ENCODE results near the gene FAAP100. TPM values are rescaled to one million over a fixed set of nuclear protein-coding genes. Genes with fewer than 3 reads are reported as not detected.
A peak's percentile ranks its signal among the peaks of the same experiment; 100 is the strongest.
"Not testable (repeated sequence)": the region's sequence is repeated elsewhere in the genome, so short reads cannot be mapped to it uniquely, and the experiment has no call there.

Gene FAAP100
- total RNA-seq, 1 donor from 2014 or later: 39.8 TPM

GRCh38 chr17:81533339-81534141 lies 18.6 kb downstream of the FAAP100 start:
- Mint-ChIP-seq H3K4me3 (ENCODE audit: unreplicated experiment) (no peak overlapping the region), H3K36me3 (ENCODE audit: low read depth) (peaks cover 2% of the 10 kb centered on the region), H3K27me3 (ENCODE audit: low read depth) (no peaks in the 10 kb centered on the region), H3K27ac (ENCODE audit: unreplicated experiment) (peak overlapping the region; percentile 4), H3K9me3 (ENCODE audit: low read depth) (no peaks in the 10 kb centered on the region), H3K4me1 (ENCODE audit: low read depth) (peaks cover 7% of the 10 kb centered on the region)
- no peak for DNase-seq (ENCODE audit: low spot score)
- TF ChIP-seq, protein P1, sequence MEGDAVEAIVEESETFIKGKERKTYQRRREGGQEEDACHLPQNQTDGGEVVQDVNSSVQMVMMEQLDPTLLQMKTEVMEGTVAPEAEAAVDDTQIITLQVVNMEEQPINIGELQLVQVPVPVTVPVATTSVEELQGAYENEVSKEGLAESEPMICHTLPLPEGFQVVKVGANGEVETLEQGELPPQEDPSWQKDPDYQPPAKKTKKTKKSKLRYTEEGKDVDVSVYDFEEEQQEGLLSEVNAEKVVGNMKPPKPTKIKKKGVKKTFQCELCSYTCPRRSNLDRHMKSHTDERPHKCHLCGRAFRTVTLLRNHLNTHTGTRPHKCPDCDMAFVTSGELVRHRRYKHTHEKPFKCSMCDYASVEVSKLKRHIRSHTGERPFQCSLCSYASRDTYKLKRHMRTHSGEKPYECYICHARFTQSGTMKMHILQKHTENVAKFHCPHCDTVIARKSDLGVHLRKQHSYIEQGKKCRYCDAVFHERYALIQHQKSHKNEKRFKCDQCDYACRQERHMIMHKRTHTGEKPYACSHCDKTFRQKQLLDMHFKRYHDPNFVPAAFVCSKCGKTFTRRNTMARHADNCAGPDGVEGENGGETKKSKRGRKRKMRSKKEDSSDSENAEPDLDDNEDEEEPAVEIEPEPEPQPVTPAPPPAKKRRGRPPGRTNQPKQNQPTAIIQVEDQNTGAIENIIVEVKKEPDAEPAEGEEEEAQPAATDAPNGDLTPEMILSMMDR (IDR thresholded peaks at IDR 0.05): no peak

DNA sequence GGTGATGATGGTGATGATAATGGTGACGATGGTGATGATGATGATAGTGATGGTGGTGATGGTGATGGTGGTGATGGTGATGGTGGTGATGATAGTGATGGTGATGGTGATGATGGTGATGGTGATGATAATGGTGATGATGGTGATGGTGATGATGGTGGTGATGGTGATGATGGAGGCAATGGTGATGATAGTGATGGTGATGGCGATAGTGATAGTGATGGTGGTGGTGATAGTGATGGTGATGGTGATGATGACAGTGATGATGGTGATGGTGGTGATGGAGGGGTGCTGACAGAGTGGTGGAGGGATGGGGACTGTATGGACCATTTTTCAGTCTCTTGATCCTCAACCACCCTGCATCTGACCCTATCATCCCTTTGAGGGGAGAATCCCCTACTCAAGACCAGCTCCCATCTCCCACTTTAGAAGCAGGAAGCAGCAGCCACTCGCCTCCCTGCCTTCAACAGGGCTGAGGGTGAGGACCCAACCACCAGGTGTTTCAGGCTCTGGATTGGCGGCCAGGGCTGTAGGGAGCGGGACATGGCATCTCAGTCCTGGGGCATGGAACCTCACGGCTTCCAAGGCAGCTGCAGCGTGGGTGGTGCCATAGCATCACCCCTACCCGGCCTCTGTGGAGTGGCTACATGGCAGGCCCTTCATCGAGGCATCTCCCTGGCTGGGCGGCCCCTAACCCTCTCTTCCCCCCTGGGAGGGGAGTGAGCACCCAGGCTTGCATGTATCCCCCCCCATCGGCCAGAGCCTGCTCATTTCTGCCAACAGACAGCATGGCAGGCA lies 19.5 kb downstream of the FAAP100 start:
- H3K36me3 Mint-ChIP-seq (ENCODE audit: low read depth): no peaks in the 10 kb centered on the region
- no peak for DNase-seq (ENCODE audit: low spot score)
- no peaks in the 10 kb centered on the region for H3K9me3 Mint-ChIP-seq (ENCODE audit: low read depth)
- H3K4me1 Mint-ChIP-seq (ENCODE audit: low read depth): peaks cover 6% of the 10 kb centered on the region
- H3K27me3 Mint-ChIP-seq (ENCODE audit: low read depth): no peaks in the 10 kb centered on the region
- no peak overlapping the region for H3K27ac Mint-ChIP-seq (ENCODE audit: unreplicated experiment)
- TF ChIP-seq, protein P1 (IDR thresholded peaks at IDR 0.05): no peak
- H3K4me3 Mint-ChIP-seq (ENCODE audit: unreplicated experiment): no peak overlapping the region

DNA sequence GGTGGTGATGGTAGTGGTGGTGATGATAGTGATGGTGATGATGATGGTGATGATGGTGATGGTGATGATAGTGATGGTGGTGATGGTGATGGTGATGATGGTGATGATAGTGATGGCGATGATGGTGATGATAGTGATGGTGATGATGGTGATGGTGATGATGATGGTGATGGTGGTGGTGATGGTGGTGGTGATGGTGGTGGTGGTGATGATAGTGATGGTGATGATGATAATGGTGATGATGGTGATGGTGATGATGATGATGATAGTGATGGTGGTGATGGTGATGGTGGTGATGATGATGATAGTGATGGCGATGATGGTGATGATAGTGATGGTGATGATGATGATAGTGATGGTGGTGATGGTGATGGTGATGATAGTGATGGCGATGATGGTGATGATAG lies 20.2 kb downstream of the FAAP100 start:
- not testable (repeated sequence) for H3K36me3 Mint-ChIP-seq (ENCODE audit: low read depth); H3K4me1 Mint-ChIP-seq (ENCODE audit: low read depth); H3K4me3 Mint-ChIP-seq (ENCODE audit: unreplicated experiment); H3K27me3 Mint-ChIP-seq (ENCODE audit: low read depth); DNase-seq (ENCODE audit: low spot score); H3K27ac Mint-ChIP-seq (ENCODE audit: unreplicated experiment); H3K9me3 Mint-ChIP-seq (ENCODE audit: low read depth)

- H3K4me3 Mint-ChIP-seq (ENCODE audit: unreplicated experiment); H3K27ac Mint-ChIP-seq (ENCODE audit: unreplicated experiment); H3K36me3 Mint-ChIP-seq (ENCODE audit: low read depth); H3K27me3 Mint-ChIP-seq (ENCODE audit: low read depth); H3K4me1 Mint-ChIP-seq (ENCODE audit: low read depth); H3K9me3 Mint-ChIP-seq (ENCODE audit: low read depth); DNase-seq (ENCODE audit: low spot score): not testable (repeated sequence)
These were observed 21.1 kb downstream of the FAAP100 start for GRCh38 chr17:81531013-81531412.

- no peak overlapping the region for H3K4me3 Mint-ChIP-seq (ENCODE audit: unreplicated experiment)
- TF ChIP-seq, protein P1 (IDR thresholded peaks at IDR 0.05): no peak
These were observed 22.7 kb downstream of the FAAP100 start for GRCh38 chr17:81529437-81529803.

DNA sequence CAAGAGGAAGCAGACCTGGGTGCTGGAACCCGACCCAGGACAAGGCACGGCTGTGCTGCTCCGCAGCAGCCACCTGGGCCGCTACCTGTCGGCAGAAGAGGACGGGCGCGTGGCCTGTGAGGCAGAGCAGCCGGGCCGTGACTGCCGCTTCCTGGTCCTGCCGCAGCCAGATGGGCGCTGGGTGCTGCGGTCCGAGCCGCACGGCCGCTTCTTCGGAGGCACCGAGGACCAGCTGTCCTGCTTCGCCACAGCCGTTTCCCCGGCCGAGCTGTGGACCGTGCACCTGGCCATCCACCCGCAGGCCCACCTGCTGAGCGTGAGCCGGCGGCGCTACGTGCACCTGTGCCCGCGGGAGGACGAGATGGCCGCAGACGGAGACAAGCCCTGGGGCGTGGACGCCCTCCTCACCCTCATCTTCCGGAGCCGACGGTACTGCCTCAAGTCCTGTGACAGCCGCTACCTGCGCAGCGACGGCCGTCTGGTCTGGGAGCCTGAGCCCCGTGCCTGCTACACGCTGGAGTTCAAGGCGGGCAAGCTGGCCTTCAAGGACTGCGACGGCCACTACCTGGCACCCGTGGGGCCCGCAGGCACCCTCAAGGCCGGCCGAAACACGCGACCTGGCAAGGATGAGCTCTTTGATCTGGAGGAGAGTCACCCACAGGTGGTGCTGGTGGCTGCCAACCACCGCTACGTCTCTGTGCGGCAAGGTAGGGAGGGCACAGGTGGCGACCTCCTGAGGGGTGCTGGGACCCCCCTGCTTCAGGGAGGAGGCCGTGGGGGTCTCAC lies 23.3 kb downstream of the FAAP100 start:
- H3K4me3 Mint-ChIP-seq (ENCODE audit: unreplicated experiment): no peak overlapping the region

More at GRCh38 chr17:81529437-81529803, 22.7 kb downstream of the FAAP100 start:
- Mint-ChIP-seq H3K4me1 (ENCODE audit: low read depth) (peaks cover 7% of the 10 kb centered on the region), H3K36me3 (ENCODE audit: low read depth) (no peaks in the 10 kb centered on the region), H3K9me3 (ENCODE audit: low read depth) (no peaks in the 10 kb centered on the region), H3K27me3 (ENCODE audit: low read depth) (no peaks in the 10 kb centered on the region), H3K27ac (ENCODE audit: unreplicated experiment) (peak overlapping the region; percentile 36)
- DNase-seq (ENCODE audit: low spot score): no peak

More for the DNA sequence above, 23.3 kb downstream of the FAAP100 start:
- Mint-ChIP-seq H3K4me1 (ENCODE audit: low read depth) (peaks cover 6% of the 10 kb centered on the region), H3K9me3 (ENCODE audit: low read depth) (no peaks in the 10 kb centered on the region), H3K27ac (ENCODE audit: unreplicated experiment) (peak overlapping the region; percentile 36), H3K27me3 (ENCODE audit: low read depth) (no peaks in the 10 kb centered on the region), H3K36me3 (ENCODE audit: low read depth) (no peaks in the 10 kb centered on the region)
- no peak for DNase-seq (ENCODE audit: low spot score)
- TF ChIP-seq, protein P1 (IDR thresholded peaks at IDR 0.05): no peak

Data from chondrocyte (in vitro differentiated cells).